ENCODE measurements around the gene HIBADH.

Gene HIBADH

GRCh38 chr7:27662490-27663205 is at the start of gene HIBADH:
HIBADH (minus strand) TSS chr7:27662883; CDS start chr7:27662788, 95 bp downstream.
- peak within 1 kb of the TSS; percentile 89 for H3K4me3 ChIP-seq (replicated peaks; ENCODE audit: low read depth, low read length)
- DNase-seq (ENCODE audit: extremely low read depth, low read depth): peak; percentile 98
- no peak for TF ChIP-seq CTCF (IDR thresholded peaks at IDR 0.05; ENCODE audit: low read depth, low read length, missing control alignments)

- TF ChIP-seq CTCF (IDR thresholded peaks at IDR 0.05; ENCODE audit: low read depth, low read length, missing control alignments): no peak
- DNase-seq (ENCODE audit: extremely low read depth, low read depth): no peak
- H3K4me3 ChIP-seq (replicated peaks; ENCODE audit: low read depth, low read length): no peak overlapping the region
Measured at GRCh38 chr7:27712217-27712616, 49.5 kb upstream of the HIBADH start.

GRCh38 chr7:27709137-27710075 is 46.7 kb upstream of the HIBADH start:
- DNase-seq (ENCODE audit: extremely low read depth, low read depth): no peak
- H3K4me3 ChIP-seq (replicated peaks; ENCODE audit: low read depth, low read length): no peak overlapping the region
- TF ChIP-seq CTCF (IDR thresholded peaks at IDR 0.05; ENCODE audit: low read depth, low read length, missing control alignments): no peak

GRCh38 chr7:27708485-27708884 is 45.8 kb upstream of the HIBADH start:
- DNase-seq (ENCODE audit: extremely low read depth, low read depth): no peak
- TF ChIP-seq CTCF (IDR thresholded peaks at IDR 0.05; ENCODE audit: low read depth, low read length, missing control alignments): no peak
- no peak overlapping the region for H3K4me3 ChIP-seq (replicated peaks; ENCODE audit: low read depth, low read length)

- no peak for DNase-seq (ENCODE audit: extremely low read depth, low read depth)
- no peak for TF ChIP-seq CTCF (IDR thresholded peaks at IDR 0.05; ENCODE audit: low read depth, low read length, missing control alignments)
- no peak overlapping the region for H3K4me3 ChIP-seq (replicated peaks; ENCODE audit: low read depth, low read length)
Measured at GRCh38 chr7:27705200-27705594, 42.5 kb upstream of the HIBADH start.

GRCh38 chr7:27704422-27705199 is 41.9 kb upstream of the HIBADH start:
- TF ChIP-seq CTCF (IDR thresholded peaks at IDR 0.05; ENCODE audit: low read depth, low read length, missing control alignments): no peak

More at GRCh38 chr7:27704422-27705199, 41.9 kb upstream of the HIBADH start:
- DNase-seq (ENCODE audit: extremely low read depth, low read depth): no peak
- H3K4me3 ChIP-seq (replicated peaks; ENCODE audit: low read depth, low read length): no peak overlapping the region
